EL (cell line): ENCODE results near the gene PVR.
A peak's percentile ranks its signal among the peaks of the same experiment; 100 is the strongest.
"Not testable (repeated sequence)": the region's sequence is repeated elsewhere in the genome, so short reads cannot be mapped to it uniquely, and the experiment has no call there.

Experiments
- DNase-seq: peaks from one replicate; pipeline ENCODE4 v3.0.0-alpha.2; 2016

The PVR gene

DNA sequence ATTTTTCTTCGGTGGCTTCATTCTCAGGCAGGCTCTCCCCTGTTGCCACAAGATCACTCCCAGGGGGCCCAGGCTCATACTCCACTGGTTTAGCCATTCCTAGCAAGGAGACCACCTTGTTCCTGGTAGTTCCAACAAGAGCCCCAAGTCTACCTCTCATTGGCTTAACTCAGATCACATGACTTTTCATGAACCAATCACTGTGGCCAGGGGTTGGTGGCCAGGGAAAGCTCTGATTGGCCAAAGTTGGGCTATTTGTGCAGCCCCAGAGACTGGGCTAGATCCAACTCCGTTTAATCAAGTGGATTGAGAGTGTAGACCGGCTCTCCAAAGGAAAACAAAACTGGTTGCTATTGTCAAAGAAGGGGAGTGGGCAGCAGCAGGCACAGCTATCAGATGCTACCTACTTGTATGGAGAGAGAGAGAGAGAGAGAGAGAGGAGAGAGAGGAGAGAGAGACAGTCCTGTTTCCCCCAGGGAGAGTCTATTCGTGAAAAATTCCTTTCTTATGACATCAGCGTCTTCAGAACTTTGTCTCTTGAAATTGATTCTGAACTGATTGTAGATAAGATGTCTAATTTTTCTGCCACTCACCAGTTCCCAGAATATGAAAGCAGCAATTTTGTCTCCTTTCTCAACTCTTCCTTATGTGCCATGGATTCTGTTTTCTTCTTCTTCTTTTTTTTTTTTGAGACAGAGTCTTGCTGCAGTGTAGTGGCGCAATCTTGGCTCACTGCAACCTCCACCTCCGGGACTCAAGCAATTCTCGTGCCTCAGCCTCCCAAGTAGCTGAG is 33.5 kb downstream of the PVR start:
- DNase-seq: peak; percentile 82

GRCh38 chr19:44680536-44680935 is 36.8 kb downstream of the PVR start:
- no peak for DNase-seq

GRCh38 chr19:44681992-44682790 is 38.5 kb downstream of the PVR start:
- DNase-seq: no peak

GRCh38 chr19:44682807-44683206 is 39.1 kb downstream of the PVR start:
- no peak for DNase-seq

DNA sequence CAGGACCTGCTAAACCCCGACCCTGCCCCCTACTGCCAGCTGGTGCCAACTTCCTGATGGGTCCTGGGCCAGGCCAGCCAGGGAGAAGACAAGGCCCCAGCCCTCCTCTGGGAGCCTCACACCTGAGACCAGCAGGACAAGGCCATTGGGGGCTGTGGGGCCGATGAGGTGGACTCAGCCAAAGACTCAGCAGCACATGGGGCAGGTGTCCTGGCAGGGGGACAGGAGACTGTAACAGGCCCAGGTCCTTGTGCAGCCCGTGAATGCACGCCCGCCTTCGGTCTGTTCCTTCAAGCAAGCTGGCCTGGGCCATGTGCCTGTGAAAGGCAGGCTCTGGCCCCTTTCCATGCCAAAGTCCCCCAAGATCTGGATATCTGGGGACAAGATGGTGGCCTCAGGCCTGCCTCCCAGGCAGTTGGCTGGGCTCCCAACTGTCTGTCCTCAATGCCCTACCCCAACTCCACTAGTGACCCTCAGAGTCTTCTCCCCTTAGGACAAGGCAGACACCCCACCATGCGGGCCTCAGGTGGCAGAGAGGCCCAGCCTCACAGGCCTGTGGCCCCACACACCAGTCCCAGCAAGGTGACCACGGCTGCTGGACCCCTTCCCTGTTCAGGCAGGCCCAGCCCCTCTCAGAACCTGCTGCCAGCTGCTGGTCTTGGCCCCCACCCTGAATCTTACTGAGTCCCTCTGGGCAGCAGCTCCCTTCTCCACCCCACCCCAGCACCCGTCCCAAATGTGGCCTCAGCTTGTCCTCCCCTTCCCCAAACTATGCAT is 39.9 kb downstream of the PVR start:
- DNase-seq: no peak

DNA sequence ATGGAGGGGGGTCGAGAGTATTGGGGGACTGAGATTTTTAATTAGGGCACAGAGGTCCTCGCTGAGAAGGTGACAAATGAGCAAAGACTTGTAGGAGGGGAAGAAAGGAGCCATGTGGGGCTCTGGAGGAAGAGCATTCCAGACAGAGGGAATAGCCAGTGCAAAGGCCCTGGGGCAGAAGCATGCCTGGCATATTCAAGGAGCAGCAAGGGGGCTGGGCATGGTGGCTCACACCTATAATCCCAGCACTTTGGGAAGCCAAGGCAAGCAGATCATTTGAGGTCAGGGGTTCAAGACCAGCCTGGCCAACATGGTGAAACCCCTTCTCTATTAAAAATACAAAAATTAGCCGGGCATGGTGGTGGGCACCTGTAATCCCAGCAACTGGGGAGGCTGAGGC is 40.7 kb downstream of the PVR start:
- DNase-seq: not testable (repeated sequence)

- DNase-seq: peak; percentile 92
Observed at GRCh38 chr19:44684892-44685863, 41.5 kb downstream of the PVR start.

GRCh38 chr19:44685877-44686276 is 42.2 kb downstream of the PVR start:
- DNase-seq: peak; percentile 52

DNA sequence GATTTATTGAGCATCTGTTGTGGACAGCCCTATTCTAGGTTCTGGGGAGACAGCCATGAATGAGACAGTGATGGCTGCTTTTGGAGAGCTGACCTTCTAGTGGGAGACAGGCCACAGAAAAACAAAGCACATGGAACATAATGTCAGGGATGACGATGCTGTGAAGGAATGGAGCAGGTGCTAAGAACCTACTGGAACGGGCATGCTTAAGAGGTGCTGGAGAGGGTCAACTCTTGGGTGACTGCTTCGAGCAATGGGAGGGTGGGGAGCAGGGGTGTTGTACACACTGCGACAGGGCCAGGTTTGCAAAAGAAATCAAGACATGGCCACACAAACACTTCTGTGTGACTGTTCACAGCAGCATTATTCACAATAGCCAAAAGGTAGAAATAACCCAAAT is 43.2 kb downstream of the PVR start:
- no peak for DNase-seq

DNA sequence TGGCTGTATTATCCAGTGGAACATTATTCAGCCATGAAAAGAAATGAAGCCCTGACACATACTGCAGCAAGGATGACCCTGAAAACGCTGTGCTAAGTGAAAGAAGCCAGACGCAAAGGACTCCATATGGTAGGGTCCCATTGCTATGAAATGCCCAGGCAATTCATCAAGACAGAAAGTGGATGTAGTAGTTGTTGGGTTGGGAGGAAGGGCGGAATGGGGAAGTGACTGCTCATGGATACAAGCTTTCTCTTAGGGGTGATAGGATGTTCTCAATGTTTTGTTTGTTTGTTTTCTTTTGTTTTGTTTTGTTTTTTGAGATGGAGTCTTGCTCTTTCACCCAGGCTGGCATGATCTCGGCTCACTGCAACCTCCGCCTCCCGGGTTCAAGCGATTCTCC is 44.2 kb downstream of the PVR start:
- DNase-seq: no peak

GRCh38 chr19:44689290-44690130 is 45.8 kb downstream of the PVR start:
- peak; percentile 61 for DNase-seq

GRCh38 chr19:44690131-44690440 is 46.4 kb downstream of the PVR start:
- DNase-seq: no peak

DNA sequence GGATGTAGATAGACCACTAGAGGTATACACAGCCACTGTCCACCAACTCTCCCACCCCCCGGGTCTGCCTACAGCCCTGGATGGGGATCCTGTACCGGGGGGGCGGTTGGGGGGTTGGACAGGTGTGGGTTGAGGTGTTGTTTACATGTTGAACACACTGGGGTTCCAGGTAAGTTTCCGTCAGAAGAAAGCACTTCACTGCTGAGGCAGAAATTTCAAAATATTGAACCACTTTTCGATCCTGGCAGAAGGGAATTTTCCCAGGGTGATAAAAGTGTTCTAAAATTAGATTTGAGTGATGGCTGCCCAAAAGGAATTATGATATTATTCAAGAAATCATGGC is 48.6 kb downstream of the PVR start:
- no peak for DNase-seq

DNA sequence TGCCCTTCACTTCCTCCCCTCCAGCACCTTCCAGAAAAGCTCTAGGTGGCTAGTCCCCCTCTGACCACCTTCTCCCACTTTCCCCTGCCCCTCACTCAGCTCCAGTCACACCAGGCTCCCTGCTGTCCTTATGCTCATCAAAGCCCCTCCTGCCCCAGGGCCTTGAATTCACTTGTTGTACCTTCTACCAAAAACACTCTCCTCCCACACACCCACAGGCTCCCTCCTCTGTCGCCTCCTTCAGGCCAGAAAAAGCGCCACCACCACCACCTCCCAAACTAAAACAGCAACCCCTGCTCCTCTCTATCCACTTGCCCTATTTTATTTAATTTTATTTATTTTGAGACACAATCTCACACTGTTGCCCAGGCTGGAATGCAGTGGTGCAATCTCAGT is 50.5 kb downstream of the PVR start:
- no peak for DNase-seq

GRCh38 chr19:44696939-44697669 is 53.4 kb downstream of the PVR start:
- no peak for DNase-seq

DNA sequence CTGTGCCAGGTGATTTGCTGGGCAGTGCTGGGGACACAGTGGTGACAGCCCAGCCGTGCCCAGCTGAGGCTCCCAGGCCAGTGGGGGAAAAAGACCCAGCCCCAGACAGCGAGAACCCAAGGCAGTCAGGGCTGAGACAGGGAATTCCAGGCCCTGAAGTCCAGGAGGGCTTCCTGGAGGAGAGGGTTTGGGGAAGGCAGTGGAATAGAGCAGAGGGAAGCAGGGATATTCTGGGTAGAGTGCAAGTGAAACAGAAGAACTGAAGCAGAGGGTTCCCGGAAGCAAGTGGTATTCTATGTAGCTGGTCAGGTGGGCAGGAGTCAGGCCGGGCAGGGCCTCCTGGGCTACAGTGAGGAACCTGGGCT is 53.9 kb downstream of the PVR start:
- no peak for DNase-seq

- no peak for DNase-seq
Observed at GRCh38 chr19:44698492-44699201, 54.9 kb downstream of the PVR start, which contains the start of gene CEACAM16. TSS of gene CEACAM16 (plus strand) at chr19:44699151. CDS start at chr19:44701457, 2,306 bp downstream.

DNA sequence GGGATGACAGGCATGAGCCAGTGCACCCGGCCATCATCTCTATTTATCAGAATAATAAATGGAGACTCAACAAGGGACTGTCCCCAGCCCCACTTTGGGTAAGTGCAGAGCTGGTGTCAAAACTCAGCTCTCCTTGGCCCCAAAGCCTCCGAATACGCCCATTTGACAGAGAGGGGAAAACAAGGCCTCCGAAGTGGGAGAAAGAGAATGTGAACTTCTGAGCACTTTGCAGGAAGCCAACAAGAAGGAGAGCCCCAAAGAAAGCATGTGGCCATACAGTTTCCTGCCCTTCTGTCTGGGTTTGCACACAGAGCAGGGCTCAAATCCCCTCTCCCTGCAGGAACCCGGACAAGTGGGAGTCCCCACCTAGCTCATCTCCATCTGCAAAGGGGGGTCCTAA is 56.8 kb downstream of the PVR start:
- no peak for DNase-seq

DNA sequence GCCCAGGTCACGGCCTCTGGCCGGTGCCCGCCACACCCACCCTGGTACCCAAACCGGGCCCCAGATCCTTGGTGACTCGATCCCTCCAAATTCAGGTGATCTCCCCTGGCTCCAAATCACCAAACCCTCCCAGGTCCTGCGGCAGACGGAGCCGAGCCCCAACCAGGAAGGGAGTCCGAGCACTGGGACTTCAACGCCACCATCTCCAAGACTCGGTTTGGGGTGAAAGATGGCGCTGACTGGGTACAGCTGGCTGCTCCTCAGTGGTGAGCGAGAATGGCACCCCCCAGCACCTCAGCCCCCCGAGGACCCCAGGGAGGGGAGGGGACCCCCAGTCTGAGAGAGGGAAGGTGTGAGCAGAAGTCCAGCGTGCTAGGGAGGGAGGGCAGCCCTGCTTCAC is 57.5 kb downstream of the PVR start:
- DNase-seq: no peak

- DNase-seq: no peak
Observed at GRCh38 chr19:44702551-44703176, 59.0 kb downstream of the PVR start.
